Panc1 (cell line): ENCODE data around the gene LPP. TPM values are rescaled to one million over a fixed set of nuclear protein-coding genes. Genes with fewer than 3 reads are reported as not detected.

Experiments used
- ATAC-seq: fragments of 200-7000 bp; cut with Tn5 transposase; 2 replicates; pipeline ENCODE4 v1.9.1; 2020; ENCODE audit warnings: mild to moderate bottlenecking, moderate library complexity
- BruUV-seq: library from RNA; stranded (reverse); fragments of 400-500 nt; replicated peaks from 2 replicates; lab custom pipeline; 2021; lab: Mats Ljungman, UMichigan
- CTCF ChIA-PET: fragments of 300-600 bp; sonication (Branson Sonifier 250); formaldehyde crosslinking; loops from one replicate; lab custom pipeline; 2022; ENCODE audit warnings: antibody characterized with exemption; lab: Charles Lee
- POLR2A ChIA-PET: fragments of 300-600 bp; sonication (Branson Sonifier 250); formaldehyde crosslinking; loops from one replicate; lab custom pipeline; 2022; ENCODE audit warnings: antibody characterized with exemption; lab: Charles Lee
- DNase-seq: peaks from one replicate; pipeline ENCODE4 v3.0.0-alpha.2; 2010; ENCODE audit warnings: low read depth, low spot score
- H3K27ac ChIP-seq: 2 replicates; pipeline ENCODE4 v1.5.1; 2011; ENCODE audit warnings: mild to moderate bottlenecking, low read length, inconsistent platforms
- H3K27me3 ChIP-seq: fragments of 200-500 bp; sonication (Bioruptor generic); 2 replicates; pipeline ENCODE4 v1.6.0; 2014; ENCODE audit warnings: low read length, inconsistent platforms; ENCODE audit not compliant: control insufficient read depth, insufficient read depth
- H3K36me3 ChIP-seq: fragments of 200-500 bp; sonication (Bioruptor generic); 2 replicates; pipeline ENCODE4 v1.5.1; 2014; ENCODE audit warnings: inconsistent platforms, mild to moderate bottlenecking, low read length, moderate library complexity; ENCODE audit not compliant: control insufficient read depth, insufficient read depth
- H3K4me1 ChIP-seq: 2 replicates; pipeline ENCODE4 v1.5.1; 2011; ENCODE audit warnings: inconsistent platforms, mild to moderate bottlenecking, low read length, moderate library complexity; ENCODE audit not compliant: control insufficient read depth, insufficient read depth
- H3K4me3 ChIP-seq, 2 experiments: 2 replicates each; pipeline ENCODE4 v1.5.1; 2011 to 2012; ENCODE audit warnings: low read depth in 2 of 2, low read length in 2 of 2, mild to moderate bottlenecking in 2 of 2, inconsistent platforms in 1 of 2, moderate library complexity in 1 of 2
- H3K9me3 ChIP-seq: fragments of 200-500 bp; sonication (Bioruptor generic); 2 replicates; pipeline ENCODE4 v1.5.1; 2014; ENCODE audit warnings: low read depth, mild to moderate bottlenecking, inconsistent platforms, low read length, moderate library complexity; ENCODE audit not compliant: control insufficient read depth, insufficient read depth
- CTCF ChIP-seq: fragments of 450-650 bp; IDR thresholded peaks from 2 replicates; pipeline ENCODE4 v1.5.1; 2017; ENCODE audit warnings: mild to moderate bottlenecking
- POLR2AphosphoS5 ChIP-seq: IDR thresholded peaks from 2 replicates; pipeline ENCODE4 v1.6.1; 2012; ENCODE audit warnings: mild to moderate bottlenecking, low read depth, low read length, moderate library complexity
- REST ChIP-seq, 2 experiments: IDR thresholded peaks; 2 replicates each; pipeline ENCODE4 v1.6.1; 2011 to 2012; ENCODE audit warnings: low read depth in 2 of 2, control low read depth in 1 of 2, low read length in 1 of 2, mild to moderate bottlenecking in 1 of 2, moderate library complexity in 1 of 2; ENCODE audit not compliant: insufficient read depth in 1 of 2
- SIN3A ChIP-seq: IDR thresholded peaks from 2 replicates; pipeline ENCODE4 v1.6.1; 2012; ENCODE audit warnings: low read depth, mild to moderate bottlenecking, low read length, moderate library complexity, borderline replicate concordance; ENCODE audit not compliant: insufficient read depth
- TCF7L2 ChIP-seq: IDR thresholded peaks from 2 replicates; pipeline ENCODE4 v1.6.1; 2011; ENCODE audit warnings: mild to moderate bottlenecking, low read depth, low read length, inconsistent platforms
- in situ Hi-C: cut with HindIII; loops from 2 replicates; pipeline ENCODE4 v1.10.0; 2016; ENCODE audit warnings: low sequenced_read_pairs, low pct_unique_long_range_greater_than_20kb
- intact Hi-C: fragments of 100-400 bp; cut with micrococcal nuclease; formaldehyde crosslinking; loops from one replicate; pipeline ENCODE4 v1.10.0; 2022; ENCODE audit not compliant: unreplicated experiment
- total RNA-seq: library from RNA; stranded (reverse); gene quantifications from one replicate; pipeline ENCODE4 v1.2.1, GENCODE V29; 2021; ENCODE audit not compliant: unreplicated experiment

The LPP gene
- total RNA-seq, 1 experiment from 2014 or later = 90.0 TPM

- no peaks in the 10 kb centered on the region for H3K27me3 ChIP-seq
- ChIA-PET CTCF (no interaction called here), POLR2A (no interaction called here)
- H3K36me3 ChIP-seq = no peaks in the 10 kb centered on the region
- in situ Hi-C loops = no loop called here
- H3K27ac ChIP-seq = no peak overlapping the region
- DNase-seq (no peak), ATAC-seq (no peak)
- H3K9me3 ChIP-seq = no peaks in the 10 kb centered on the region
- H3K4me1 ChIP-seq = no peaks in the 10 kb centered on the region
- no TSS peak for BruUV-seq
- intact Hi-C loops = no loop called here
- no peak overlapping the region for H3K4me3 ChIP-seq
- TF ChIP-seq POLR2AphosphoS5 (no peak), SIN3A (no peak), CTCF (no peak), REST (IDR thresholded peaks at IDR 0.05; ENCODE audit: insufficient read depth in 1 of 2, low read depth in 2 of 2, low read length in 1 of 2) (no peak), TCF7L2 (no peak)
These were observed 565.6 kb downstream of the LPP start for GRCh38 chr3:188719545-188719944.

GRCh38 chr3:188720215-188720614 lies 566.3 kb downstream of the LPP start:
- intact Hi-C loops = no loop called here
- TF ChIP-seq CTCF (no peak), SIN3A (no peak), TCF7L2 (no peak), POLR2AphosphoS5 (no peak), REST (IDR thresholded peaks at IDR 0.05; ENCODE audit: insufficient read depth in 1 of 2, low read depth in 2 of 2, low read length in 1 of 2) (no peak)
- Histone ChIP-seq H3K9me3 (no peaks in the 10 kb centered on the region), H3K27ac (no peak overlapping the region), H3K4me1 (no peaks in the 10 kb centered on the region), H3K4me3 (no peak overlapping the region), H3K36me3 (no peaks in the 10 kb centered on the region), H3K27me3 (no peaks in the 10 kb centered on the region)
- BruUV-seq = no TSS peak
- in situ Hi-C loops = no loop called here
- POLR2A ChIA-PET = no interaction called here
- DNase-seq (no peak), ATAC-seq (no peak)
- CTCF ChIA-PET = no interaction called here
